WTC11 (cell line): ENCODE results near the gene LSM3. TPM values are rescaled to one million over a fixed set of nuclear protein-coding genes. Genes with fewer than 3 reads are reported as not detected.

ENCODE experiments used
- ATAC-seq: fragments of 200-7000 bp; cut with Tn5 transposase; 2 replicates; pipeline ENCODE4 v1.10.0; 2021; ENCODE audit warnings: mild to moderate bottlenecking, moderate library complexity
- CTCF ChIA-PET: fragments of 300-600 bp; sonication (Branson Sonifier 250); formaldehyde crosslinking; loops from one replicate; lab custom pipeline; 2021; ENCODE audit warnings: antibody characterized with exemption; lab: Charles Lee
- POLR2A ChIA-PET: fragments of 350-600 bp; sonication (Branson Sonifier 250); formaldehyde crosslinking; loops from one replicate; lab custom pipeline; 2021; ENCODE audit warnings: antibody characterized with exemption; lab: Charles Lee
- DNase-seq: peaks from one replicate; pipeline ENCODE4 v3.0.0; 2021; ENCODE audit warnings: low spot score
- H3K27ac Mint-ChIP-seq: 2 replicates; pipeline ENCODE4 v1.8.0; 2021; ENCODE audit warnings: mixed read lengths
- H3K27me3 Mint-ChIP-seq: 2 replicates; pipeline ENCODE4 v1.8.0; 2021; ENCODE audit warnings: low read depth, mild to moderate bottlenecking, moderate library complexity, mixed read lengths
- H3K36me3 Mint-ChIP-seq: 2 replicates; pipeline ENCODE4 v1.8.0; 2021; ENCODE audit warnings: mixed read lengths
- H3K4me1 Mint-ChIP-seq: 2 replicates; pipeline ENCODE4 v1.8.0; 2022; ENCODE audit warnings: mixed read lengths
- H3K4me3 Mint-ChIP-seq: 2 replicates; pipeline ENCODE4 v1.8.0; 2021; ENCODE audit warnings: mild to moderate bottlenecking, moderate library complexity, mixed read lengths
- H3K9me3 Mint-ChIP-seq: 2 replicates; pipeline ENCODE4 v1.8.0; 2021; ENCODE audit warnings: mixed read lengths
- ATF2 ChIP-seq: sonication (generic); formaldehyde crosslinking; IDR thresholded peaks from 2 replicates; pipeline ENCODE4 v1.8.1; 2022; ENCODE audit warnings: low read depth, missing genetic modification reagents, borderline replicate concordance
- CDX4 ChIP-seq: fragments of 250-450 bp; sonication (Bioruptor Pico); IDR thresholded peaks from 2 replicates; pipeline ENCODE4 v1.9.0; 2021; ENCODE audit warnings: moderate library complexity, mild to moderate bottlenecking, inconsistent platforms, borderline replicate concordance
- E2F1 ChIP-seq: sonication (generic); formaldehyde crosslinking; IDR thresholded peaks from 2 replicates; pipeline ENCODE4 v1.8.0; 2022; ENCODE audit warnings: mild to moderate bottlenecking, missing genetic modification reagents
- FOXP1 ChIP-seq: sonication (generic); formaldehyde crosslinking; IDR thresholded peaks from 2 replicates; pipeline ENCODE4 v1.8.0; 2022; ENCODE audit warnings: missing genetic modification reagents, mild to moderate bottlenecking, moderate library complexity, borderline replicate concordance
- JUN ChIP-seq: sonication (generic); formaldehyde crosslinking; IDR thresholded peaks from 2 replicates; pipeline ENCODE4 v1.8.0; 2023; ENCODE audit warnings: mild to moderate bottlenecking, missing genetic modification reagents
- MXD4 ChIP-seq: fragments of 250-450 bp; sonication (Bioruptor Pico); IDR thresholded peaks from 2 replicates; pipeline ENCODE4 v1.8.0; 2021; ENCODE audit warnings: mild to moderate bottlenecking, moderate library complexity, borderline replicate concordance
- NR1H2 ChIP-seq: sonication (generic); formaldehyde crosslinking; IDR thresholded peaks from 2 replicates; pipeline ENCODE4 v1.9.0; 2021; ENCODE audit warnings: mild to moderate bottlenecking, moderate library complexity, missing genetic modification reagents
- NR2C2 ChIP-seq: sonication (generic); formaldehyde crosslinking; IDR thresholded peaks from 2 replicates; pipeline ENCODE4 v1.8.0; 2022; ENCODE audit warnings: mild to moderate bottlenecking, missing genetic modification reagents
- OVOL2 ChIP-seq: fragments of 250-450 bp; sonication (Bioruptor Pico); IDR thresholded peaks from 2 replicates; pipeline ENCODE4 v1.9.0; 2021; ENCODE audit warnings: mild to moderate bottlenecking, borderline replicate concordance
- SOX15 ChIP-seq: fragments of 250-450 bp; sonication (Bioruptor Pico); IDR thresholded peaks from 2 replicates; pipeline ENCODE4 v1.9.0; 2021; ENCODE audit warnings: mild to moderate bottlenecking
- STAT6 ChIP-seq: sonication (generic); formaldehyde crosslinking; conservative IDR thresholded peaks from 2 replicates; pipeline ENCODE4 v1.8.1; 2023; ENCODE audit warnings: mild to moderate bottlenecking, low read depth, missing genetic modification reagents, moderate library complexity
- TEAD1 ChIP-seq: sonication (generic); formaldehyde crosslinking; IDR thresholded peaks from 2 replicates; pipeline ENCODE4 v1.8.0; 2022; ENCODE audit warnings: mild to moderate bottlenecking, missing genetic modification reagents
- ZBTB21 ChIP-seq: sonication (generic); formaldehyde crosslinking; IDR thresholded peaks from 2 replicates; pipeline ENCODE4 v1.8.1; 2023; ENCODE audit warnings: mild to moderate bottlenecking, missing genetic modification reagents, borderline replicate concordance
- ZBTB43 ChIP-seq: sonication (generic); formaldehyde crosslinking; IDR thresholded peaks from 2 replicates; pipeline ENCODE4 v1.8.1; 2023; ENCODE audit warnings: mild to moderate bottlenecking, missing genetic modification reagents
- ZNF138 ChIP-seq: sonication (generic); formaldehyde crosslinking; conservative IDR thresholded peaks from 2 replicates; pipeline ENCODE4 v1.8.1; 2022; ENCODE audit warnings: mild to moderate bottlenecking, moderate library complexity, missing genetic modification reagents
- ZNF219 ChIP-seq: sonication (generic); formaldehyde crosslinking; IDR thresholded peaks from 2 replicates; pipeline ENCODE4 v1.8.0; 2023; ENCODE audit warnings: missing genetic modification reagents, mild to moderate bottlenecking, borderline replicate concordance
- ZNF396 ChIP-seq: fragments of 250-450 bp; sonication (Bioruptor Pico); IDR thresholded peaks from 2 replicates; pipeline ENCODE4 v1.8.0; 2021; ENCODE audit warnings: mild to moderate bottlenecking, moderate library complexity, borderline replicate concordance
- ZNF671 ChIP-seq: fragments of 250-450 bp; sonication (Bioruptor Pico); IDR thresholded peaks from 2 replicates; pipeline ENCODE4 v1.8.0; 2021; ENCODE audit warnings: mild to moderate bottlenecking
- ZSCAN18 ChIP-seq: fragments of 250-450 bp; sonication (Bioruptor Pico); IDR thresholded peaks from 2 replicates; pipeline ENCODE4 v2.1.2; 2022; ENCODE audit warnings: mild to moderate bottlenecking, moderate library complexity
- total RNA-seq: library from RNA; stranded (reverse); gene quantifications from 3 replicates; pipeline ENCODE4 v1.2.3, GENCODE V29; 2021
- TF ChIP-seq, protein P1 (sequence below): sonication (generic); formaldehyde crosslinking; IDR thresholded peaks from 2 replicates; pipeline ENCODE4 v1.8.1; 2022; ENCODE audit warnings: missing genetic modification reagents, borderline replicate concordance

Gene LSM3
- total RNA-seq, 1 experiment from 2014 or later: 21.4 TPM

GRCh38 chr3:14145236-14145635 is 33.4 kb upstream of the LSM3 start (continued):
- TF ChIP-seq NR2C2 (CRISPR knock-in tag): no peak
- no peak for TF ChIP-seq SOX15 (CRISPR knock-in tag)
- no peak for TF ChIP-seq CDX4 (CRISPR knock-in tag)
- no peak for TF ChIP-seq ZNF396 (CRISPR knock-in tag)
- no peak for TF ChIP-seq MXD4 (CRISPR knock-in tag)
- TF ChIP-seq, protein P1, sequence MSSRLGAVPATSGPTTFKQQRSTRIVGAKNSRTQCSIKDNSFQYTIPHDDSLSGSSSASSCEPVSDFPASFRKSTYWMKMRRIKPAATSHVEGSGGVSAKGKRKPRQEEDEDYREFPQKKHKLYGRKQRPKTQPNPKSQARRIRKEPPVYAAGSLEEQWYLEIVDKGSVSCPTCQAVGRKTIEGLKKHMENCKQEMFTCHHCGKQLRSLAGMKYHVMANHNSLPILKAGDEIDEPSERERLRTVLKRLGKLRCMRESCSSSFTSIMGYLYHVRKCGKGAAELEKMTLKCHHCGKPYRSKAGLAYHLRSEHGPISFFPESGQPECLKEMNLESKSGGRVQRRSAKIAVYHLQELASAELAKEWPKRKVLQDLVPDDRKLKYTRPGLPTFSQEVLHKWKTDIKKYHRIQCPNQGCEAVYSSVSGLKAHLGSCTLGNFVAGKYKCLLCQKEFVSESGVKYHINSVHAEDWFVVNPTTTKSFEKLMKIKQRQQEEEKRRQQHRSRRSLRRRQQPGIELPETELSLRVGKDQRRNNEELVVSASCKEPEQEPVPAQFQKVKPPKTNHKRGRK (CRISPR knock-in tag): no peak

DNA sequence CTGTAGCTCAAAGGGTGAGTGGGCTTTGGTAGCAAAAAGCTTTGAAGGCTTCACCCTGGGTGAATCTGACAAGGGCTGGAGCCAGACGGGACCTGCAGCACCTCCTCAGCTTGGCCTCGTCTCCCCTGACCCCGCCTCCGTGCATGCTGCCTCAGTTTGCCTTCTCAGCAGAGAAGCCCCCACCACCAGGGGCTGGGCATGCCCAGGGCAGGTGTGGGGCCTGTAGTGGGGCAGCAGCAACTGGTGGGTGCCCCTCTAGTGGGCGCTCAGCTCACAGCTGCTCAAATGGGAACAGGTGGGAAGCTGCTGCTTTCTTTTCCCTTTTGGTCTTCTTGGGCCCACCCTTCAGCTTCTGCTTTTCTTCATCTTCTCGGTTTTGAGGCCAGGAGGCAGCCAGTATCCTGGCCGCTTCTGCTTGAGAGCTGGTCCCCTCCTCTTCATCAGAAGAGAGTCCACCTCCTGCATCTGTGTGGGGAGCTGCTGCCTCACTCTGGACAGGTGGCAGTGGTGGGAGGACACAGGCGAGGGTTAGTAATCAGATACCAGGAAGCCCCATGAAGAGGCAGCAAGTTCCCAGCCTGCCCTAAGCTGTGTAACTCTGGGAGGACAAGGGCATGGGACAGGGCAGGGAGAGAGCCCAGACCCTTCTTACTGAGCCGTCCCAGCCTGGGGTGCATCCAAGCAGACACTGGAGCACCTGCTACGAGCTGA is 32.8 kb upstream of the LSM3 start:
- ChIA-PET POLR2A (interaction anchor here (0.6 to 1.4 kb wide), 3 partner anchors 21 to 249 kb away, joined by 3 read pairs; partner anchors contain the start of genes CHCHD4 and TMEM43), CTCF (interaction anchor here (0.8 to 3.5 kb wide), 5 partner anchors 9 to 249 kb away, joined by 3 to 24 read pairs (median 4); partner anchors contain the start of genes CHCHD4, LSM3, TMEM43 and XPC)
- TF ChIP-seq ZBTB21 (CRISPR knock-in tag) (no peak), ZNF138 (CRISPR knock-in tag) (no peak), SOX15 (CRISPR knock-in tag) (no peak), STAT6 (CRISPR knock-in tag) (no peak), ZNF219 (CRISPR knock-in tag) (no peak), MXD4 (CRISPR knock-in tag) (no peak), E2F1 (CRISPR knock-in tag) (no peak), ZBTB43 (no peak), OVOL2 (CRISPR knock-in tag) (no peak), ZNF671 (CRISPR knock-in tag) (no peak), TEAD1 (no peak), ZSCAN18 (no peak), FOXP1 (CRISPR knock-in tag) (no peak), ATF2 (CRISPR knock-in tag) (no peak), NR2C2 (CRISPR knock-in tag) (no peak), NR1H2 (CRISPR knock-in tag) (no peak), JUN (CRISPR knock-in tag) (no peak)
- Mint-ChIP-seq H3K4me3 (no peak overlapping the region), H3K36me3 (peaks cover 19% of the 10 kb centered on the region), H3K27me3 (no peaks in the 10 kb centered on the region), H3K4me1 (peaks cover 31% of the 10 kb centered on the region), H3K27ac (peak overlapping the region; percentile 59; the same call in 1 of the 2 replicates), H3K9me3 (no peaks in the 10 kb centered on the region)
- ATAC-seq: no peak
- no peak for DNase-seq
